Keratinocyte (primary cell): ENCODE results near the gene TIAM2. TPM values are rescaled to one million over a fixed set of nuclear protein-coding genes. Genes with fewer than 3 reads are reported as not detected.

Experiments used
- DNase-seq: peaks from one replicate; pipeline ENCODE4 v3.0.0-alpha.2; 2011; ENCODE audit warnings: low read depth, missing footprints, low spot score
- FAIRE-seq: peaks from 2 replicates; lab custom pipeline; 2011; peaks lifted over from hg19 to GRCh38; lab: Jason Lieb, UNC
- H2AFZ ChIP-seq: 2 replicates; pipeline ENCODE4 v1.6.0; 2012; ENCODE audit warnings: low read length, control low read depth, inconsistent platforms; ENCODE audit not compliant: control insufficient read depth
- H3K27ac ChIP-seq: 2 replicates; pipeline ENCODE4 v1.5.1; 2011; ENCODE audit warnings: low read length; ENCODE audit not compliant: control insufficient read depth, insufficient read depth
- H3K27me3 ChIP-seq: 3 replicates; pipeline ENCODE4 v1.6.0; 2011; ENCODE audit warnings: low read length; ENCODE audit not compliant: control insufficient read depth, insufficient read depth; ENCODE audit errors: extremely low read depth
- H3K36me3 ChIP-seq, 2 experiments: 2 replicates in 1 of 2; 3 replicates in 1 of 2; pipeline ENCODE4 v1.5.1; 2011; ENCODE audit warnings: low read length in 2 of 2, mild to moderate bottlenecking in 1 of 2; ENCODE audit not compliant: control insufficient read depth in 2 of 2, insufficient read depth in 2 of 2; ENCODE audit errors: extremely low read depth in 1 of 2
- H3K4me1 ChIP-seq: 3 replicates; pipeline ENCODE4 v1.5.1; 2011; ENCODE audit warnings: low read length; ENCODE audit not compliant: control insufficient read depth, insufficient read depth; ENCODE audit errors: extremely low read depth
- H3K4me2 ChIP-seq: 3 replicates; pipeline ENCODE4 v1.6.0; 2011; ENCODE audit warnings: low read depth, low read length; ENCODE audit not compliant: control insufficient read depth, insufficient read depth; ENCODE audit errors: extremely low read depth
- H3K4me3 ChIP-seq, 3 experiments: fragments of 200-600 bp in 1 of 3; sonication (generic) in 1 of 3; 2 replicates in 2 of 3; 3 replicates in 1 of 3; pipeline ENCODE4 v1.5.1; 2011 to 2016; ENCODE audit warnings: low read length in 3 of 3, mild to moderate bottlenecking in 3 of 3, control low read depth in 2 of 3, inconsistent platforms in 1 of 3, low read depth in 1 of 3, mixed read lengths in 1 of 3, mixed run types in 1 of 3, moderate library complexity in 1 of 3; ENCODE audit not compliant: control insufficient read depth in 2 of 3, insufficient read depth in 2 of 3; ENCODE audit errors: extremely low read depth in 1 of 3
- H3K79me2 ChIP-seq: 2 replicates; pipeline ENCODE4 v1.6.0; 2012; ENCODE audit warnings: low read length; ENCODE audit not compliant: control insufficient read depth, insufficient read depth
- H3K9ac ChIP-seq: 3 replicates; pipeline ENCODE4 v1.6.0; 2011; ENCODE audit warnings: low read length; ENCODE audit not compliant: control insufficient read depth, insufficient read depth; ENCODE audit errors: extremely low read depth
- H3K9me1 ChIP-seq: 3 replicates; pipeline ENCODE4 v1.6.0; 2011; ENCODE audit warnings: low read length; ENCODE audit not compliant: control insufficient read depth, insufficient read depth; ENCODE audit errors: extremely low read depth
- H3K9me3 ChIP-seq: 2 replicates; pipeline ENCODE4 v1.5.1; 2012; ENCODE audit warnings: low read depth, low read length; ENCODE audit not compliant: control insufficient read depth
- H4K20me1 ChIP-seq: 3 replicates; pipeline ENCODE4 v1.6.0; 2011; ENCODE audit warnings: low read length; ENCODE audit not compliant: control insufficient read depth, insufficient read depth; ENCODE audit errors: extremely low read depth
- CTCF ChIP-seq, 3 experiments: IDR thresholded peaks in 1 of 3; conservative IDR thresholded peaks in 1 of 3; optimal IDR thresholded peaks in 1 of 3; 2 replicates in 2 of 3; 3 replicates in 1 of 3; pipeline versions ENCODE3 to v1.5.1; 2011; ENCODE audit warnings: low read length in 3 of 3, mild to moderate bottlenecking in 3 of 3, moderate library complexity in 2 of 3, control low read depth in 1 of 3, inconsistent platforms in 1 of 3; ENCODE audit not compliant: insufficient read depth in 2 of 3; ENCODE audit errors: extremely low read depth in 1 of 3
- EZH2 ChIP-seq: IDR thresholded peaks from one replicate; pipeline ENCODE4 v1.6.1; 2012; ENCODE audit warnings: inconsistent platforms, mild to moderate bottlenecking, low read length, moderate library complexity
- dilution Hi-C: fragments of 300-500 bp; cut with MboI; formaldehyde crosslinking; loops from one replicate; pipeline ENCODE4 v1.7.0; 2020; ENCODE audit warnings: low sequenced_read_pairs; ENCODE audit not compliant: extremely low pct_ligation_motif_present
- polyA plus RNA-seq, 5 experiments: library from polyadenylated mRNA; depleted of rRNA in 3 of 5; stranded (reverse) in 3 of 5; stranded (forward) in 1 of 5; unstranded in 1 of 5; fragments of >200 nt; gene quantifications; 1 replicate in 1 of 5; 2 replicates in 3 of 5; 3 replicates in 1 of 5; pipeline versions ENCODE4 v1.2.1 to v1.2.3, GENCODE V29; 2011 to 2012; ENCODE audit warnings: missing spikeins in 2 of 5, low read depth in 1 of 5, low replicate concordance in 1 of 5

TIAM2 gene
- polyA plus RNA-seq, 1 donor (not counting 4 experiments of a cell fraction or from before 2014, with no cell fraction given): 4.0 TPM

DNA sequence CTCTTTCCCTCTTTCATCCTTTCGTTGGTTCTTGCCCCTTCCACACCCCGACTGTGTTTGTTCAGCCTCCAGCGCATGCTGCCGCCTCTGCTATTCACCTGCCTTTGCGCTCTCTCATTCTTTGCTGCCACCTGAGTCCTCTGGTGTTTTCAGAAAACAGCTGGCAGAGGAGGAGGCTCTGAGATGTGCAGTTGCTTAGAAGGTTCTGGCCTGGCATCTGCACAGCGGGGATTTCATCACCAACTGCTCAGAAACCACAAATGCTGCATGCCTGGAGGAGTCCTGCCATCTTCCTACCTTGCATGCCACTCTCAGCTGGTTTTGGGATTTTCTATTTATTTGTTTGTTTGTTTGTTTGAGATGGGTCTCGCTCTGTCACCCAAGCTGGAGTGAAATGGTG, 229.5 kb downstream of the TIAM2 start:
- Histone ChIP-seq H3K36me3 (no peaks in the 10 kb centered on the region), H3K27ac (peak overlapping the region; percentile 91), H3K9me3 (no peaks in the 10 kb centered on the region), H3K4me3 (no peak overlapping the region), H4K20me1 (no peaks in the 10 kb centered on the region), H3K9me1 (no peaks in the 10 kb centered on the region), H3K9ac (peak overlapping the region; percentile 20), H3K4me1 (peaks cover 41% of the 10 kb centered on the region), H3K4me2 (peak overlapping the region; percentile 70), H2AFZ (peak overlapping the region; percentile 30), H3K79me2 (no peaks in the 10 kb centered on the region), H3K27me3 (no peaks in the 10 kb centered on the region)
- dilution Hi-C loops: no loop called here
- DNase-seq (no peak), FAIRE-seq (peak; percentile 34)
- TF ChIP-seq EZH2 (no peak), CTCF (optimal IDR thresholded peaks at IDR 0.05 in 1 of 3, IDR thresholded peaks at IDR 0.05 in 1 of 3, conservative IDR thresholded peaks at IDR 0.05 in 1 of 3; ENCODE audit: extremely low read depth in 1 of 3, insufficient read depth in 2 of 3, low read length in 3 of 3) (no peak)

GRCh38 chr6:155227046-155227445, 231.9 kb downstream of the TIAM2 start:
- H3K4me3 ChIP-seq: no peak overlapping the region
- H3K27me3 ChIP-seq: no peaks in the 10 kb centered on the region
- no peak for FAIRE-seq
- H3K9me3 ChIP-seq: no peaks in the 10 kb centered on the region
- H2AFZ ChIP-seq: no peak overlapping the region
- H3K4me2 ChIP-seq: no peak overlapping the region
- no peak overlapping the region for H3K9ac ChIP-seq
- H3K4me1 ChIP-seq: peaks cover 34% of the 10 kb centered on the region
- no peaks in the 10 kb centered on the region for H3K9me1 ChIP-seq
- no peaks in the 10 kb centered on the region for H3K36me3 ChIP-seq
- DNase-seq: no peak
- no peak for TF ChIP-seq EZH2
- TF ChIP-seq CTCF (optimal IDR thresholded peaks at IDR 0.05 in 1 of 3, IDR thresholded peaks at IDR 0.05 in 1 of 3, conservative IDR thresholded peaks at IDR 0.05 in 1 of 3; ENCODE audit: extremely low read depth in 1 of 3, insufficient read depth in 2 of 3, low read length in 3 of 3): no peak
- H3K79me2 ChIP-seq: no peaks in the 10 kb centered on the region
- dilution Hi-C loops: no loop called here
- no peak overlapping the region for H3K27ac ChIP-seq
- no peaks in the 10 kb centered on the region for H4K20me1 ChIP-seq
